Stimulated activated CD8-positive, alpha-beta memory T cell treated with anti-CD3 and anti-CD28 coated beads, Interleukin-4, amount 100 ng/mL, for 4 hours (primary cell): ENCODE results near the gene EFCAB8.
"Not testable (repeated sequence)": the region's sequence is repeated elsewhere in the genome, so short reads cannot be mapped to it uniquely, and the experiment has no call there.

Source experiments
- DNase-seq, 2 donors: peaks; one replicate each; pipeline ENCODE4 v3.0.0-alpha.2; 2020; ENCODE audit warnings: low read depth in 2 of 2, low spot score in 1 of 2

EFCAB8 gene

GRCh38 chr20:32970973-32971300 lies 112.2 kb downstream of the EFCAB8 start:
- no peak for DNase-seq

DNA sequence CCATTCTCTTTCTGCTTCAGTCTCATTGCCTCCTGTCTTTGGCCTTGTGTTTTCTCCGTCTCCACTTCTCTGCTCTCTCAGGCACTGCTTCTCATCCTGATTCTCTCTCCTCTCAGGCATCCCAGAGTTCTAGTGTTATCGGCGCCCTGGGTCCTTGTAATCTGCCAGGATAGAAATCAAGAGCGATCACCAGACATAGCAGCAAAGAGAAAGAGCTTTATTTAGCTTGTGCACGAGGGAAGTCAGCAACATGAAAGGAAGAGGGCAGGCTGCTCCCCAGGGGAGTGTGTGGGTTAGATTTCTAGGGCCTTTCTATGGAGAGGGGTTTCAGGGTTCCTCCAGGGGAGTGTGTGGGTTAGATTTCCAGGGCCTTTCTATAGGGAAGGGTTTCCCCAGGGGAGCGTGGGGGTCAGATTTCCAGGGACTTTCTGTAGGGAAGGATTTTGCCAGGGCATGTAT lies 113.0 kb downstream of the EFCAB8 start:
- DNase-seq: no peak

GRCh38 chr20:32972181-32973076 lies 113.7 kb downstream of the EFCAB8 start:
- DNase-seq: peak; percentile 51 to 75

DNA sequence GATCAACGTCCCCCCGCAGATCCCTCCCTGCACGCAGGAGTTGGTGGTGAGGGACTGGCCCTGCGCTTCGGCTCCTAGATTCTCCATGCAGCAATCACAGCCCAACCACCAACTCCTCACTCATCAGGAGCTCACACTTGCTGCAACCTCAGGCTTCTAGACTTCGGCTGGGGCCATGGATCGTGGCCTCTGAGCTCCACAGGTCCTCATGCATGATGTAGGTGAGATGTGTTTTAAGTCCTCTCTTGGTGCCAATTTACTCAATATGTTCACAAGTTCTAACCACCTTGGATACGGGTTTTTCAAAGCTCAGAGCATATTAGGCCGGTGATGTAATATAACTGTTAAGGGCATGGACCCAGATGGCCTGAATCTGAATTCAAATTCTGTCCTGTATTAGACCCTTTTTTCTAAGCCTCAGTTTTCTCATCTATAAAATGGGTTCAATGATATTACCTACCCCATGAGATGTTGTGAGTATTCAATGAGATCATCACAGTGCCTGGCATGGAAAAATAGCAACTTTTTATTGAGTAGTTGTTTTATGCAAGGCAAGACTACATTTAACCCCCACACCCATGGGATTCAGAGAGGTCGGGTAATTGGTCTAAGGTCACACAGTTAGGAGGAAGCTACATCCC lies 114.5 kb downstream of the EFCAB8 start:
- no peak for DNase-seq

DNA sequence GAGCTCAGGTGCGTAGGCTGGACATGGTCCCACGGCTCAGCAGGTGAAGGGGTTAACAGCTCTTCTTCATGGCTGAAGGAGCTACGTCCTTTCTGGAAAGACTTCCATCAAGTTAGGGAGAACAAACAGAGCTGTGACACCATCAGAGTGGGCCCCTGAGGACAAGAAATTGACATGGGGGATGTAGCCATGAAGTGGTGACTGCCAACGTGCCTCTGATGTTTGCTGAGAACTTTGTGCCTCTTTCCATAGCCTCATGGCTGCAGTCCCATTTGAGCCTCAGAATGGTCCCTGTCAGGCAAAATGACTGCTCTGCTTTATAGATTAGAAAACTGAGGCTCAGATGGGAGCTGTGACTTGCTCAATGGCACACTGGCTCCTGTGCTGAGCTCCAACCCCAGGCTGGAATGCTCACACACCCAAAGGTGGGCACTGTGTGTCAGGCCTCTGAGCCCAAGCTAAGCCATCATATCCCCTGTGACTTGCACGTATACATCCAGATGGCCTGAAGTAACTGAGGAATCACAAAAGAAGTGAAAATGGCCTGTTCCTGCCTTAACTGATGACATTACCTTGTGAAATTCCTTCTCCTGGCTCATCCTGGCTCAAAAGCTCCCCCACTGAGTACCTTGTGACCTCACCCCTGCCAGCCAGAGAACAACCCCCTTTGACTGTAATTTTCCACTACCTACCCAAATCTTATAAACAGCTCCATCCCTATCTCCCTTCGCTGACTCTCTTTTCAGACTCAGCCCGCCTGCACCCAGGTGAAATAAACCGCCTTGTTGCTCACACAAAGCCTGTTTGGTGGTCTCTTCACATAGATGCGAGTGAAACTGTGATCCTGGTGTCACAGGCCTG lies 115.7 kb downstream of the EFCAB8 start:
- not testable (repeated sequence) for DNase-seq

DNA sequence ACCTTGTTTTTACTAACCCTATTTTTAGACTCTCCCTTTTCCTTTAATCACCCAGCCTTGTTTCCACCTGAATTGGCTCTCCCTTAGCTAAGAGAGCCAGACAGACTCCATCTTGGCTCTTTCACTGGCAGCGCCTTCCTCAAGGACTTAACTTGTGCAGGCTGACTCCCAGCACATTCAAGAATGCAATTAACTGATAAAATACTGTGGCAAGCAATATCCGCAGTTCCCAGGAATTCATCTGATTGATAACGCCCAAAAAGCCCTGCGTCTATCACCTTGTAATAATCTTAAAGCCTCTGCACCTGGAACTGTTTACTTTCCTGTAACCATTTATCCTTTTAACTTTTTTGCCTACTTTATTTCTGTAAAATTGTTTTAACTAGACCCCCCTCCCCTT lies 116.4 kb downstream of the EFCAB8 start:
- DNase-seq: not testable (repeated sequence)

- no peak for DNase-seq
These were observed 117.3 kb downstream of the EFCAB8 start for GRCh38 chr20:32975698-32976674.

DNA sequence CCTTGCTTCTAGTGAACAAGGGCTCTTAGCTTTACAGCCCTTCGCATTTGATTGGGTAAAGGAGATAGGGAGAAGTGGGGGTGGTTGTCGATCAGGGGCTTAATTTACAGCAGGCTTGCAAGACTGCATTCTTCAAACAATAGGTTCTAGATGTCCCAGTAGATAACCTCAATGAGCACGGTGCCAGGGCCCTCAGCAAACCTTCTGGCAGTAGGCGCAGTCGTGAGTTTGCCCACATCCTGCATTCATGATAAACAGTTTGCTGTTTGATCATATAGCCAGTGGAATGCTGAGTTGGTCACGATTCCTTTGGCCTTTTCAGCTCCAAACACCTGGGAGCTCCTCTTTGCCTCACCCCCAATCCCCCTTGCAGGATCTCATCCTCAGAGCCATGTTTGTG lies 118.0 kb downstream of the EFCAB8 start:
- no peak for DNase-seq

- no peak for DNase-seq
These were observed 118.7 kb downstream of the EFCAB8 start for GRCh38 chr20:32977281-32978008.

DNA sequence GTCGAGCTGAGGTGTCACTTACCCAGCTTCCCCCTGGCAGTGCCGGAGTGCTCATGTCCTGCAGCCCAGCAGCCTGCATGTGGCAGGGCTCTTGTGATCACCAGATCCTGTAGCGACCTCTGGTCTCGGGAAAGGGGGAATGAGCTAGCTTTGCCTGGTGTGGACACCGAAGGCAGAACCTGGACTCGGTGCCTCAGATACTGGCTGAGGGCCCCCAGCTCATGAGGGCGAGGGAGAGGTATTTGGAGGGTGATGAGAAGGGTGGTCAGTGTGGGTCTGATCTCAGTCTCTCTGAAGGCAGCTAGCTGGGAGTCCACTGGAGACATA lies 119.2 kb downstream of the EFCAB8 start:
- no peak for DNase-seq

DNA sequence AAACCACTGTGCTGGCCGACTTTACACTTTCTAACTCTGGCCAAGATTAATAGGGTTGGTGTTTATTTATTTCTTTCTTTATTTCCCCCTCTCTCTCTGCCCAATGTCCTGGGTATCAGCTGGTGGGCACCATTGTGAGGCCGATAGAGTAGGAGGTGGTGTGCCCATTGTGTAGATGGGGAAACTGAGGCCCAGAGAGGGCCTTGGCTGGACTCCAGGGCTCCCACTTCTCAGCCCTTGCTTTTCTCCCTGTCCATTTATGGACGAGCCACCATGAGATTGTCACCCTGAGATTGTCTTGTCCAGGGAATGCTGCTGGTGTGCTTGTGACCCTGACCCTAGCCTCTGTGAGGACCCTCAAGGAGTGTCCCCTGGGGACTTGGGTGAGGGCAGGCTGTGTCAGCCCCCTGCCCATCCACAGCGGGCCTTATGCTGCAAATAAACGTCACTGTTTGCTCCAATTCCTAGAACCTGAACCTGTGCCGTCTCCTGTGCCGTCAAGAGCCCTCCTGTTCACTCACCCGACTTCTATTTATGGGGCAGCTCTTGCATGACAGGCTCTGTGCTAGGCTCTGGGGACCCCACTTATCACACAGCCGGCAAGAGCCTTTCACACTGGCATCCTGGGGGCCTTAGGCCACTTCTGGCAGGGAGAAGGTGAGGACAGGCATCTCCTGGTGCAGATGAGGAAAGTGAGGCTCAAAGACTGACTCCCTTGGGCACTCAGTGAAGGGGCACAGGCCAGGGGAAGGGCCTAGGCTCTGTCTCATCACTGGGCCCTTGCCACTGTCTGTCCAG lies 120.7 kb downstream of the EFCAB8 start:
- DNase-seq: no peak

GRCh38 chr20:32980131-32980941 lies 121.6 kb downstream of the EFCAB8 start:
- DNase-seq: no peak

DNA sequence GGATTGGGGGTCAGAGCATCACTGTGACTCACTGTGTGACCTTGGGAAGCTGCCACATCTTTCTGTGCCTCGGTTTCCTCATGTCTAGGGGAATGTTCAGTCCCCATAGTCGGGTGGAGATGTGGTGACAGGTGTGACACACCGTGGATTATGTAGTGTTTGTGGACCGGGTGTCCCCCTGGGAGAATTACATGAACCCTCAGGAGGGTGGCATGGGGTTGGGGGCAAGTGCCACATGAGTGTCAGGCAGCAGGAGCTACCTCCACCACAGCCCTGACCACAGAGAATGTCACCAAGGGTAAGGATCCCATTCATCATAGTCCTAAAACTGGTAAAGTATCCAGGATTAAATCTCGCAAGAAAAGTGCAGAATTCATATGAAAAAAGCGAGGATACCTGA lies 122.3 kb downstream of the EFCAB8 start:
- no peak for DNase-seq

DNA sequence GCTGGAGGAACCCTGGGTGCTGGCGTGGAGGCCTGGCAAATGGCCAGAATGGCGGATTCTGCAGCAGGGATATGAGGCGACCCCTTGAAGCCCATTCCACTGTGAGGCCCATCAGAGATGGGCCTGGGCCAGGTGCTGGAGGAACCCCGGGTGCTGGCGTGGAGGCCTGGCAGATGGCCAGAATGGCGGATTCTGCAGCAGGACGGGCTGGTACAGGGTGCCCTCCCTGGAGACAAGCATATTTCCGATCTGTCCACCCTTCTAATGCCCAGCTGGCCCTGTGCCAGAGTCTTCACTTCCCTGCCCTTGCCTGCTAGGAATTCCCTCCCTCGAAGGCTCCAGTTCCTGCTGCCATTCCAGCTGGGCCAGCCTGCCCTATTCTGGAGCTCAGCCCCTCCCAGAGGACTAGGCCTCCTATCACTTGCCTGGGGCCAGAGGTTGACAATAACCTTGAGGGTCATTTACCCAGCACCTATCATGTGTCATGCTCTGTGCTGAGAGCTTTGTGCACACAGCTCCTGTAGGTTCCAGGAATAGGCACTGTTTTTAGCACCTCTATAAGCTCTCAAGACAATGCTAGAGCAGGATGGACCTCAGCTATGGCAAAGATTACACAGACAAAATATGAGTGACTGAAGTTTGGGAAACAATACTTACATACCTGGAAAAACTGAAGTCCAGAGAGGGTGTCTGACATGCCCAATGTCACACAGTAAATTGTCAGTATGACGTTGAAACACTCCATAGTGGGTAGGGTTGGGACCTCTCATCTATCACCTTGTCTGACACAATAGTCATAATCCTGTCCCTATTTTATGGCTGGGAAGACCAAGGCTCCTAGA lies 124.1 kb downstream of the EFCAB8 start:
- DNase-seq: no peak

DNA sequence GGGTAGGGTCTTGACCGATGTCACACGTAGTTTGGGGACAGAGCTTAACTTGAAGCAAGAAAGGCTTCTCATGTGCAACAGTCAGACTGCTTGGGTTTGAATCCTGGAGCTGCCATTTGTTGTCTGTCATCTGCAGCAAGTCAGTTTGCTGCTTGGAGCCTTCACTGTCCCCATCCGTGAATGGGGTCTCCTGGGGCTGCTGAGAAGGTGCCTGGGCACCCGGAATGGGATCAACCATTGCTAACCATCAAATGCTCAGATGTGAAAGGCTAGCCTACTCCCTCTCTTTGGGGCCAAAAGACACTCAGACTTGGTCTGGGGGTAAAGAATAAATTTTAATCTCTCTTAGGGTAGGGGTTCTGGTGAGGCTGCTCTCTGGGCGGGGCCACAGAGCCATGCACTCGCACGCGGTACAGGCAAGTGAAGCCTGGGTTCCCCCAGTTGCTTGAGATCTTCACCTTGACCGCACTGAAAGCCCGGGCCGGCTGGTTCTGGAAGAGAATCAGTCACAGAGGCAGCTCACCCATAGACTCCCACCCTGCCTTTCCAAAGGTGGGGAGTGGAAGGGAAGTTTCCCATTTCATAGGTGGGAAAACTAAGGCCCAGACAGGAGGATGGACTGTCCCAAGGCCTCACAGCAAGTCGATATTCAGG lies 124.9 kb downstream of the EFCAB8 start:
- DNase-seq: no peak

DNA sequence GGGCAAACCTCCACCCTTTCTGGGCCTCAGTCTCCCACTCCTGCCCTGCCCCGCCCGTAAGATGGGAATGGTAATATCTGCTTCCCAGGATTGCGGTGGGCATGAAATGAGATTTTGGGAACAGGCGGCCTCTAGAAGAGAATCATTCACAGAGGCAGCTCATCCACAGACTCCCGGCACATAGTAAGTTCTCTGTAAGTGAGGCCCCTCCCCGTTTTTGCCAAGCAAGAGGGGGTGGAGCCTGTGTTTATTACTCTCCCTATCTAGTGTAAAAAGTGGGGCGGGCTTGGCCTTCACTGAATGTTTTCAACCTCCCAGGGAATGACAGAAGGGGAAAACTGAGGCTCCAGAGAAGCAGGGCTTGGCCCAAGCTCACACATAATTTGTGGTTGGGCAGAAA lies 125.5 kb downstream of the EFCAB8 start:
- DNase-seq: no peak
